HG02970 (cell line): ENCODE data around the gene PHLPP2.

ENCODE experiments used
- ATAC-seq: cut with Tn5 transposase; IDR thresholded peaks from one replicate; pipeline ENCODE4 v1.9.1; 2021; ENCODE audit warnings: mild to moderate bottlenecking, moderate library complexity, moderate number of reproducible peaks; ENCODE audit not compliant: unreplicated experiment, low FRiP score

Gene PHLPP2, protein sequence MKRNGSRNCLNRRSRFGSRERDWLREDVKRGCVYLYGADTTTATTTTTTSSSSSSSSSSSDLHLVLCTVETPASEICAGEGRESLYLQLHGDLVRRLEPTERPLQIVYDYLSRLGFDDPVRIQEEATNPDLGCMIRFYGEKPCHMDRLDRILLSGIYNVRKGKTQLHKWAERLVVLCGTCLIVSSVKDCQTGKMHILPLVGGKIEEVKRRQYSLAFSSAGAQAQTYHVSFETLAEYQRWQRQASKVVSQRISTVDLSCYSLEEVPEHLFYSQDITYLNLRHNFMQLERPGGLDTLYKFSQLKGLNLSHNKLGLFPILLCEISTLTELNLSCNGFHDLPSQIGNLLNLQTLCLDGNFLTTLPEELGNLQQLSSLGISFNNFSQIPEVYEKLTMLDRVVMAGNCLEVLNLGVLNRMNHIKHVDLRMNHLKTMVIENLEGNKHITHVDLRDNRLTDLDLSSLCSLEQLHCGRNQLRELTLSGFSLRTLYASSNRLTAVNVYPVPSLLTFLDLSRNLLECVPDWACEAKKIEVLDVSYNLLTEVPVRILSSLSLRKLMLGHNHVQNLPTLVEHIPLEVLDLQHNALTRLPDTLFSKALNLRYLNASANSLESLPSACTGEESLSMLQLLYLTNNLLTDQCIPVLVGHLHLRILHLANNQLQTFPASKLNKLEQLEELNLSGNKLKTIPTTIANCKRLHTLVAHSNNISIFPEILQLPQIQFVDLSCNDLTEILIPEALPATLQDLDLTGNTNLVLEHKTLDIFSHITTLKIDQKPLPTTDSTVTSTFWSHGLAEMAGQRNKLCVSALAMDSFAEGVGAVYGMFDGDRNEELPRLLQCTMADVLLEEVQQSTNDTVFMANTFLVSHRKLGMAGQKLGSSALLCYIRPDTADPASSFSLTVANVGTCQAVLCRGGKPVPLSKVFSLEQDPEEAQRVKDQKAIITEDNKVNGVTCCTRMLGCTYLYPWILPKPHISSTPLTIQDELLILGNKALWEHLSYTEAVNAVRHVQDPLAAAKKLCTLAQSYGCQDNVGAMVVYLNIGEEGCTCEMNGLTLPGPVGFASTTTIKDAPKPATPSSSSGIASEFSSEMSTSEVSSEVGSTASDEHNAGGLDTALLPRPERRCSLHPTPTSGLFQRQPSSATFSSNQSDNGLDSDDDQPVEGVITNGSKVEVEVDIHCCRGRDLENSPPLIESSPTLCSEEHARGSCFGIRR (N-terminal part only)

DNA sequence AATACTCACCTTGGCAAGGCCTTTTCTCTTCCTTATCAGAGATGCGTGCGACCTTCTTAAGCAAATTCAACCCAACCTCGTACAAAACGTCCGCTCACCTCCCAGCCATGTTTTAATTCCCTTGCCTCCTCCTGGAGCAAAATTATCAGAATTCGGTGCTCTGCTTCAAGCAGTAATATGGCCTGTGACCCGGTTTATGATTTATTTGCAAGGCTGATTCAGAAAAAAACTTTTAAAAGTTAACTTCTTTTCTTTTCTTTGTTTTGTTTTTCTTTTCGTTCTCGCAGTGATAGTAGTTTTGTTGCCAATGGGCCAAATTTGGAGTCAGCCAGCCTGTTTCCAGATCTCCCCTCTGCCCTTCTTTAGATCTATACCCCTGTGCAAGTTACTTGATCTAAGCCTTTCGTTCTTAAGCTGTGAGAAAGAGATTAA is at the start of gene PHLPP2:
Gene PHLPP2 (minus strand): TSS at position 382 of the 432 bp plus-strand sequence. CDS start 9,906 bp downstream, outside the sequence.
- no peak for ATAC-seq

DNA sequence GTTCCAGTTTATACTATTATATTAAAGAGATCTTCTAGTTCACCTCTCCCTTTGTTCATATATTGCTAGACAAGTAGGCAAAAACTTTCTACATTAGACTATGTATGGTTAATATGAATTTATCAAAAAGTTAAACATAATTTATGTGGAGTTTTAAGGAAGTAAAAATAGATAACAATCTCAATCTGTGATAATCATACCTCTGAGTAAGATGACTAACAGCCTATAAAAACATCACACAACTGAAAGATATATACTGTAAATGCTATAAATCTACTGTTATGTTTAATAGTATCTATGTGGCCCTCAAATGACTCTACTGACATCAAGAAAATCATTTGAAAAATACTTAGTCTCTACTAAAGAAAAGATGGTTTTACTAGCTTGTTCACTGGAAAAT is 47.1 kb upstream of the PHLPP2 start:
- ATAC-seq = no peak

DNA sequence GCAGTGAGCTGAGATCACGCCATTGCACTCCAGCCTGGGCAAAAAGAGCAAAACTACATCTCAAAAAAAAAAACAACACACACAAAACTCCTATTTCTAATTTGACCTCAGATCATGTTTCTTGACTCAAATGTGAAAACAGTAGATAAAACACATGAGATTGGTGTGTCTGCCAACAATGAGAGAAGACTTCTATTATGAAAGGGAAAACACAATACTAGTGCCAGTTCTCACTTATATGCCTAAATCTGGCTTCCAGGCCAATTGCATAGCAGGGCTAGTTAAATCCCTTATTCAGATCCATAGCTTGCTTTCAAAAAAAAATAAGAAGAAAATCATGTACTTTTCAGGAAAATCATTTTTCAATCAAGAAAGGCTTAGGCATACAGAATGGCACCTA is 44.7 kb upstream of the PHLPP2 start:
- no peak for ATAC-seq

DNA sequence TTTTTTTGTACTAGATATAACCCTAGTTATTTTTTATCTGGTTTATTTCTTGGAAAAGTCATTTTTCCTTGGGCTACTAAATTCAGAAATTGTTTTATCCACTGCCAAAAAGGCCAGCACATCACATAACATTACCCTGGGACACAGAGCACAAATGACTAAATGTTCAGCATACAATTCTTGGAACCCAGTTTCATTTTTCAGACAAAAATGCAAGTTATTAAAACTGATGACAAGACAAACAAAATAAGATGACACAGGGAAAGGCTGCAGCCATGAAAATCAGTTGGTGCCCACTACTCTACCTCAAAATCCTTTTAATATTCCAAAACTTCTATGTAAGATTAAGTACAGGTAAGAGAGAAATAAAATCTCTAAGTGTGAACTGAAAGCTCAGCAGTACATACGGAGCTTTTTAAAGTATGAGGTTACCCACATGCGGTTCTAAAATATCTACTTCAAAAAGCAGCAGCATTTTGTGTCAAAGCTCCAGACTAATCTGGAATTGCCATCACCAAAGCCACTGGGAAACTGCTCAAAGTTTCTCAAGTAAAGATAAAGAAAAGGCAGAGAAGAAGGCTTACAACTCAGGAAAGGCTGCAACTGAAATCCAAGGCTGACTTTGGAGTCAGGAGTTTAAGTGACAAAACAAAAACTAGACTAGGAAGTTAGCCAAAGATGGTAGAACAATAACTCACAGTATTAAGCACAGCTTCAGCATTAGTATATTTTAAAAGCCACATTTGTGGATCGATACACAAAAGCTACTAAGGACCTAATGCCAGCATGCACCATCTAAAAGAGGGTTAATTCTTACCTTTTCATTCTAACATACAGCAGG is 42.8 kb upstream of the PHLPP2 start:
- ATAC-seq = no peak

DNA sequence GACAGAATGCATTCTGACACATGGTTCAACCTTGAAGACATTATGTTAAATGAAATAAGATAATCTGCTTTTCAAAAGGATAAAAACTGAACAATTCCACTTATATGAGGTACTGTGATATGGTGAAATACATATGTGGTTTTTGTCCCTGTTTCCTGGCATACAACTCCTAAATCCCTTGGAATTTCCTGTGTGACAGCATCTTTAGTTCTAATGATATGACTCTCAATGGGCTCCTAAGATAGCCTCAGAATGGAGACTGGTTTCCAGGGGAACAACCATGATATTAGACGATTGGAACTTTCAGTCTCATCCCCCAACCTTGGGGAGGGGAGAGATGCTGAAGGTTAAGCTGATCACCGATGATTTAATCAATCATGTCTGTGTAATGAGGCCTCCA is 37.7 kb upstream of the PHLPP2 start:
- no peak for ATAC-seq

DNA sequence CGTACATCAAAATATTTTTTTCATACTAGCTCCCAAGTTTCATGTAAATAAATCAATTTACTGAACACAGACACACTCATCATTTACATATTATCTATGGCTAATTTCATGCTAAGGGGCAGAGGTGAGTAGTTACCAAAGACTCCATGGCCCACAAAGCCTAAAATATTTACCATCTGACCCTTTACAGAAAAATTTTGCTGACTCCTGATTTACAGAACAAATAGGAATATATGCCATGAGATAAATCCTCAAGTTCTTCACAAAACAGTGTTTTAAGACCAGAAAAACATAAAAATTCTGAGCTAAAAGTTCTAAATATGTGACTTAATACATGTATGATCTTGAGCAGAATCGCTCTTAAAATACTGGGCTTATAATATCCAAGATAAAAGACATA is 36.6 kb upstream of the PHLPP2 start:
- no peak for ATAC-seq

DNA sequence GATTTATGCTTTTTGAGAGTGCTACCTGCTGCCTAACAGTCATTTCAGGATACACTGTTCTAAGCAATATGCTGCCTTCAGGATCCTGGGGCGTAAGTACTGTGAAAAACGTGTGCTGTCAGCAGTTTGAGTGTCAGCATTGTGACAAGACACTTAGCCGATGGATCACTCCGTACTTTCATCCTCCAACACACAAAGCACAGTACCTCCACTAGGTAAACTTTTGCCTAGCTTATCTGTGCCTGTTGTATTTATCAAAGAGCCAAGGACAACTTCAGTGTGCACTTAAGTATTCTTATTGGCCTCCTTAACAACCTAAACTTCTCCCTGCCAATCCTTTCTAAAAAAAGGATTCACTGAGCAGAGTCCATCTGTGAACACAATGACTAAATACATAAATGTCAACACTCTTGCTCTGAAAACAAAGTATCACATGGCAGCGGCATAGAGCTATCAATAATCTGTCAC is 33.8 kb upstream of the PHLPP2 start:
- no peak for ATAC-seq

DNA sequence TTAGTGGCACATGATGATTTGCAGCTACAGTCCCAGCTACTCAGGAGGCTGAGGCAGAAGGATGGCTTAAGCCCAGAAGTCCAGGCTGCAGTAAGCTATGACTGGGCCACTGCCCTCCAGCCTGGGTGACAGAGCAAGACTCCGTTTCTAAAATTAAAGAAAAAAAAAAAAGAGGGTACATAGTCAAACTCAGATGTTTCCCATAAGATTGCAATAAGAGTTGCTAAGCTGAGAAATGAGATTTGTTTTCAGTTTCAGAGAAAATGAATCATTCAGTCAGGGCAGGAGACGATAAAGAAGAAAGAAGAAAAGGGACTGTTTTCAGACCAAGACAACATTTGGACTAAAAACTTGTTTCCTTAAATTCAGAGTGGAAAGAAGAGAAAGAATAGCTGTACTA is 30.2 kb upstream of the PHLPP2 start:
- ATAC-seq = no peak

DNA sequence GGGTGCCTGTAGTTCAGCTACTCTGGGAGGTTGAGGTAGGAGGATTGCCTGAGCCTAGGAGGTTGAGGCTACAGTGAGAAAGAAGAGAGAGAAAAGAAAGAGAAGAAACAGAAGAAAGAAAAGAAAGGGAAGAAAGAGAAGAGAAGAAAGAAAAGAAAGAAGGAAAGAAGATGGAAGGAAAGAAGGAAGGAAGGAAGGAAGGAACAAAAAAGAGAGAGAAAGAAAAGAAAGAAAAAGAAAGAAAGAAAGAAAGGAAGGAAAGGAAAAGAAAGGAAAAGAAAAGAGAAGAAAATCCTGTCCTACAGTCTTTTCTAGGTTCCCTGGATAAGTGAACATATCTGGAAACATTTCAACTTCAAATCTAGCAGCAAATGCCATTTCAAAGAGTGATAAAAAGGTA is 29.6 kb upstream of the PHLPP2 start:
- ATAC-seq = no peak

DNA sequence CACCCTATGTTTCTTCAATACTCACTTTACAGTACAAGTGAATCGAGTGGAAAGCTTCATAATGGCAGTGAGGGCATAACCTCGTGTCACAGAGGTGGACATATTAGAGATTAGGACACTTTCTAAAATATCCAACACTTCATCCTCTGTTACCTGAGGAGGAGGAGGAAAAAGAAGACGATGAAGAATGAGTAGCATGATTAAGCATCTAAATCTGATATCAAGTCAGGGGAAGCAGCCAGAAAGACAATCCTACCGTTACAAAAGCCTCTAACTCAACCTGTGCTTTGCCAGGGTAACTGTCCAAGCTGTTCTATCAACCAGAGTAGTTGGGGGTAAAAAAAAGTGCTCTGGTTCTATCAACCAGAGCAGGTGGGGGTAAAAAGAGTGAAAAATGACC is 23.7 kb upstream of the PHLPP2 start:
- ATAC-seq = no peak

DNA sequence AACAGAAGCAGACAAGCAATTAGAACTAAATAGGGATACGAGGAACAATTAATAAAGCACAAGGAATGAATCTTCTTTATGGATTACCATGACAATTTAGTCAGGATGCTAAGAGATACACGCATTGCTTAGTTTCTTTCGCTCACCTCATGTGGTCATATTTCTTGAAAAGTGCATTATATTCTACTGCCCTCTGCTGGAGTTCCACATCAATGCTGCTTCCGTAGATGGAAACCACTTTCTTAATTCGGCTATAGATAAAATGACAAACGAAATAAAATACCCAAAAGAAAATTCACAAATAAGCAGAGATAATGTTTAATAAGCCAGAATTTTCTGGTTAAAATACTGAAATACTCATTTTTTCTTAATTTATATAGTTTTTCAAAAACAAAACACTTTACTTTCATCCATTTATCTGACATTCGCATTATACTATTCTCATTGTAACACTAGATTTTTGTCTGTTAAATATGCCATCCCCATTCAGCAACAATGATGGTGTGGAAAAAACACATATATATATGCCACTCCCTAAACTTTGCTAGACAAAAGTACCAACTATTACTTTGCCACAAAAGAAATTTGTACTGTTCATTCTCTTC is 22.0 kb upstream of the PHLPP2 start:
- ATAC-seq = no peak

DNA sequence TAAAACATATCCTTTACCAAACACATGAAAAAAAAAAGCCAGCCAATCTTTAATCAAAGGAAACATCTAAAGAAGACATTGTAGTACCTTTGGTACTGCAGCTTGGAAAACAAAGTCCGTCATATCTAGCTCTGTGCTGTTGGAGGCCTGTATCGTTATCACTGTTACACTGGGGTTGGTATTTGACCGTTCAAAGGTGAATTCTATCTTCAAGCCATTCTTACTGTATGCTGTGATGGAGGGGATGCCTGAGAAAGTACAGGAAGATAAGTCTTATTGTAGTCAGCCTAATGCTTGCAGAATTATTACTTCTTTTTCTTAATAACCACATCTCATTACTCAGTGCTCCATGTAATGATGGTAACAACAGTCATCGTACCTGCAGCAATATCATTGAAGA is 14.4 kb upstream of the PHLPP2 start:
- no peak for ATAC-seq

DNA sequence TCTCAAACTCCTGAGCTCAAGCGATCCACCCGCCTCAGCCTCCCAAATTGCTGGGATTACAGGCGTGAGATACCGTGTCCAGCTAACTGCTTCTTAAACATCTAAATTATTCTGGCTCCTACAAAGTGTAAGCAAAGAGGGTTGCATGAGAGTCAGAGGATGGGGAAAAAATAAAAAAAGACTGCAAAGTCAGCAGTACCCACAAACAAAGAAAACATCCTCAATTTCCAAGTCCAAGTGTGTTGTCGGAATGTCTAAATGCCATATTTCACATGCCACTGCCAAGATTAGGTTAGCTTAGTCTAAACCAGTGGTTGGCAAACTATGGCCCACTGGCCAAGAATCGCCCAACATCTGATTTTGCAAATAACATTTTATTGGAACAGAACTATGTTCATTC is 13.0 kb upstream of the PHLPP2 start:
- ATAC-seq = no peak

DNA sequence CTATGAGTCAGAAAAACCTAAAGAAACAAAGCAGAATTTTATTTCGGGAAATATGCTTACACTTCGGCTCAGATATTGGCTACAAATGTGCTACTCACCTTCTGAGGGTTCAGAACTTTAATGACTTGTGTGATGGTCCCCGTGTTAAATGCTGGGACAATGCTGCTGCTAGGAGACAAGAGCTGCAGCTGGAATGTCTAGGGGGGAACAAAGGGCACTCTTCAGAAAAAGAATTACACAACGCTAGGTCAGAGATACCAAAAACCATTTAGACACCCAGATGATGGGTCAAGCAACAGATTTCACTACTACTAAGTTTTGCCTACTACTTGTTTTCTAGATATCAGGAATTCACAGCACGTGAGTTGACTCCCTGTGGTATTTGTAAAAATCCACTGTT is 10.0 kb upstream of the PHLPP2 start:
- ATAC-seq = no peak

DNA sequence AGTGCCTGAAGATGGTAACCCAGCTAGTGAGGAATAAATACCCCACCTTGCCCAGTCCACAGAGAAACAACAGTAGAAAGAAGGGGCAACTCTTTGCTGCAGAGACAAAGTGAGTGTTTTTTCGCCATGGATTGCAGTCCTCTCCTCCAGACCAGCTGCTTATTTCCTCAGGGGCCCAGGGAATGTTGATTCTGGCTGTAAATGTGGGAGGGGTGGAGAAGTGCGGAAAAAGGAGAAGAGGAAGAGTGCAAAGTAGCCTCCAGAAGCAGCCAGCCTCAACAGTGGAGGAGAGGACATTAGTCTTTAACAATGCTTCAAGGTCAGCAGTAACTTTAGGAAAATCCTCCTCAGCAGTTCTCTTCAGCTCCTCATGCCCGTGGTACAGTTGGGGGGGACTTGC is 8.1 kb upstream of the PHLPP2 start:
- ATAC-seq = no peak

DNA sequence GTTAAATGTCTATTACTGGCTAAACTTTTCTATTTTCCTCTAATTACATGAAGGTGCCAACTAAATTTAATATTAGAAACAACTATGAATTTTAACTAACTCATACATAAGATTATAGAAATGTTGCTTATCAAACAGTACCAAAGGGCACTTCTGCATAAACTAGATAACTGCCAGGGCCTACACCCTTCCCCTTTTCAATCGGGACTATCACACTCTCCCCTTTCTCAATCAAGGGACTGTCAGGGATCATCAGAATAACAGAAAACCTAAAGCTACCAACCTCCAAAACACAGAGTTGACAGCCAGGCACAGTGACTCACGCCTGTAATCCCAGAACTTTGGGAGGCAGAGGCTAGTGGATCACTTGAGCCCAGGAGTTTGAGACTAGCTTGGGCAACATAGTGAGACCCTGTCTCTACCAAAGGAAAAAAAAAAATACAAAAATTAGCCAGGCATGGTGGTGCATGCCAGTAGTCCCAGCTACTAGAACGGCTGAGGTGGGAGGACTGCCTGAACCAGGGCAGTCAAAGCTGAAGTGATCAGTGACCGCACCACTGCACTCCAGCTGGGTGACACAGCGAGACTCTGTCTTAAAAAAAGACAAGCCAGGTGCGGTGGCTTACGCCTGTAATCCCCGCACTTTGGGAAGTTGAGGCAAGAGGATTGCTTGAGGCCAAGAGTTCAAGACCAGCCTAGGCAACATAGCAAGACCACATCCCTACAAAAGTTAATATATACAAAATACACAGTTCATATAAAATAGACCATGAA is 3.2 kb upstream of the PHLPP2 start:
- no peak for ATAC-seq

DNA sequence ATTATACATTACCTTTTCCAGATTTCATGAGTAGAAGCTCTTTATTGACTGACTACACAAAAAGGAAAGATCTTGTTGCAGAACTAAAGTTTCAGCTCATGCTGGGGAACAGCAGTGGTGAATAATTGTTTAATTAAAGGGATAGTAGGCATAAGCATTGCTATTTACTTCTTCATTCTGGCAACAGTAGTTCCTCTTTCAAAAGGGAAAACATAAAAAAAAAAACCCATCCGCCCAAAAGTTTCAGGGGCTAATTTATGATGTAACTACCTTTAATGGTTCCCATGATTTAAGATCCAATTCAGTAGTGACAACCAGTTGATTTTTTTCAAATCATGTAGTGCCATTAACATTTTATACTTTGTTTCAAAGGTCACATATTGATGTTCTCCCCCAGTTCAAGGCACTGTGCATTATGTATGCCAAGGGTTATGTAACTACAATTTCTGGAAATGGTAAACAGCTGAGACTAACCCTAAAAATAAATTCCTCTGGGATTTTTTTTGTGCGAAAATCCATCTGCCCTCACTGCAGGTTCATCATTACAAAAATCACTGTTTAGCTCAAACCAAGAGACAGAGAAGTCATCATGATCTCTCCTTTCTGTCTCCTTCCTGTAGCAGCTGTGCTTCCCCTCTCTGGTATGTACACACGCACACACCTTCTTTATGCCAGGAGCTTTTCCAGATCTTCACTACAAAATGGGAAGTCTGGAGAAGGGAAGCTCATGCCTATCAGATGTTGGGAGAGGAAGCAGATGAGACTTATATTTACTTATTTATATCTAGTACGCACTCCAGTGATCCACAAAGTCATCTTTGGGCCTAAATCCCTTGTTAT is 2.2 kb upstream of the PHLPP2 start:
- ATAC-seq = no peak
